ENCODE data around the gene CREB1.
"Not testable (repeated sequence)": the region's sequence is repeated elsewhere in the genome, so short reads cannot be mapped to it uniquely, and the experiment has no call there.

Gene CREB1

DNA sequence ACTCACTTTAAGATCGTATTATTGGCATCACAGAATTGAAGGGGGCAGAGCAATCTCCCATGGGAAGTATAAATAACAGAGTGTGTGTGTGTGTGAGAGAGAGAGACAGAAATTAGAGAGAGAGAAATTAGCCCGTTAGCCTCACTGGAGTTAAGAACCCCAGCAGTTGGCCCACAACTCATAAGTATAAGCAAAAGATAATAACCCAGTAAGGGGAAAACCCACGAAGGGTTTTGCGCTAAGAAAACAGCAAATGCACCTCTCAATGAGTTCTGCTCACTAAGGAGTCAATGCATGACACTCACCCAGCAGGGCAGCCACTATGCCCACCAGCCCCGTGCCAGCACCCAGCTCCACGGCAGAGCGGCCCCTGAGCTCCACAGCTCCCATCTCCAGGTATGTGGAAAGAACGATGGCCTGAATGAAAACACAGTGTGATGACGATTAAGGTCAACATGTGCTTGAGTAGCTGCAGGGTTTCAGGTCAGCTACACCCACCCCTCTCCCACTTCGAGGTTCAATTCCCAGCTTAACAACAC lies 91.8 kb downstream of the CREB1 start:
- no peak for DNase-seq

DNA sequence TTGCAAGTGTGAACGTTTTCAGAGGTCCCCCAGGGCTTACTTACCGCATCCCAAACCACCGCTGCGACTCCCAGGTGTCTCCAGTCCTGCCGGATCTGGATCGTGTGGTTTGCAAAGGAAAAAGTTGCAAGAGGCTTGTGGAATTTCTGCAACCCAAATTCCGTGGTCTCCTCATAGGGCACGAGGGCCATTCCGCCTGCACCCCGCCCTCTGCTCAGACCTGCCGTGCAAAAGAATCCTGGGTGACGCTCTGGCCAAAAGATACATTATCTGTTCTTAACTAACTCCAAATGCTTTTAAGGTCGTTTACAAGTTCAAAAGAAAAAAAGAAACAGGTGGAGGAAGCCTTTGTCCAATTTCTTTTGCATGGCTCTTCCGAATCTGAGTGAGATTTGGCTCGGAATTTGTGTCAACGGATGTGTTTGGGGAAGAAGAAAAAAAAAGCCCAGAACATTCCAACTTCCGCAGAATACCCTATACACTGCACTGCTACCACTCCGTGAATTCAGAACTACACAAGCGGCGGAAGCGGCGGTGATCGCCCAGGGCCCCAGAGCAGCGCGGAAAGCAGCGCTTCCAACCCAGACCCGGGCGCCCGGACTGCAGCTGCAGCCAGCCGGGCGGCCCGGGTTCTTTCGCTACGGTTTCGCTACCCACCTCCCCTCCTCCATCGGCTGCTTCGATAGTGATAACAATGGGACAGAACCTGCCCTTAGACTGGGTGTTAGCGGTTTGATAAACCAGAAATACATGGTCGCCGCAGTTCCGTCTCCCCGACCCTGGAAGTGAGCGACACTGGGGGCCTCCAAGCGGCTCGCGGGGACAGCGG lies 94.6 kb downstream of the CREB1 start:
- peak; percentile 87 for DNase-seq

DNA sequence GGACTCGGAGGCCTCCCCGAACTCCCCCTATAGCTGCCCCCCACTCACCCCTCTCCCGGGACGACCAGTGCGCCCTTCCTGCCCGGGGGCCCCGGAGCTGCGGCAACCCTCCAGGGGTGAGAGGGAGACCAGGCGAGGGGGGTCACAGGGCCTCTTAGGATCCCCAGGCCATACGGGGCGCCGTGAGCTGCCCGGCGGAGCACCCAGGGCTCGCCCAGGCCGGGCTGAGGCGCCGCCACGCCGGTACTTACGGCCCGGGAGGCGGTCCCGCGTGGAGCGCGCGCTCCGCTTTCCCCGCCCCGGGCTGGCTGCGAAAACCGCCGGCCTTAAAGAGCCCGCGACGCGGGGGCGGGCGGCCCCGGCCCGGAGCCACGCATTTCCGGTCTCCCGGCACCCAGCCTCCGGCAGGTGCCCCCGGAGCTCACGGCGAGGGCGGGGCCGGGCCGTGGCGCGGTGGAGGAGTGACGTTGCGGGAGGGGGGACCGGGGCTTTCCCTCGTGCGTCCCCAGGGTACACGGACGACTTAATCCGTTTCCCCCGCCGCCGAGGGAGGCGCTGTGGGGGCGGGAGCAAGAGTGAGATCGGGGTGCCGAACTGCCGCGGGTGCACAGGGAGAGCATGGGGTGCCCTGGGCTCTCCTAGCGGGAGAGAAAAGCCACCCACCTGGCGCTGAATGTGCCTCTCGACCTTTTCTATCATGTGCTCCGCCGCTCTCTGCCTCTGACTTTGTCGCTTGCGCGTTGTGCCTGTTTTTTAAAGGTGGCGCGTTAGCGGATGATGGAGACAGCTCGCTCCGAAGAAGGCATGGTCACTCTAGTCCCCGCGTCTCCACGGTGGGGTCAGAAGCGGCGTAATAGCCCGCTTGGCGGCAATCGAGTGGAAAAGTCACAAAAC lies 95.5 kb downstream of the CREB1 start, which contains the start of gene METTL21A:
Gene METTL21A, minus strand, starts transcription at position 381 of the 894 bp plus-strand sequence. CDS start 1,019 bp downstream, outside the sequence.
- peak; percentile 92 for DNase-seq

DNA sequence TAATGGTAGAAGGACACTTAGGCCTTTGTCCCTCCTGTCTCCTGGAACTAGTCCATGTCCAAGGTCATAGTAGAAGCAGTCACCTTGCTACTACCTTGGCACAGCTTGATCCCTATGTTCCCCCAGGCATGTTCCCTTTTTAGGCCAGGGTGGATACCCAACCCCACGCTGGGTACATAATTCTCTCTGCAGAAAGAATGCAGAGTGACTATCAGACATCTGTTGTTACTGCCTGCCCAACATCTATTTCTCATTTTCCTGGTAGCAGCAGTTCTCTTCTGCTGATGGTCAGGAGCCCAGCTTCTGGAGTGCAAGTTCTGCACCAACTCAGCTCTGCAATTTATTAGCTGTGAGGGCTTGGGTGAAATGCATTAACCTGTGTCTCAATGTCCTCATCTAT lies 99.8 kb downstream of the CREB1 start:
- no peak for DNase-seq

DNA sequence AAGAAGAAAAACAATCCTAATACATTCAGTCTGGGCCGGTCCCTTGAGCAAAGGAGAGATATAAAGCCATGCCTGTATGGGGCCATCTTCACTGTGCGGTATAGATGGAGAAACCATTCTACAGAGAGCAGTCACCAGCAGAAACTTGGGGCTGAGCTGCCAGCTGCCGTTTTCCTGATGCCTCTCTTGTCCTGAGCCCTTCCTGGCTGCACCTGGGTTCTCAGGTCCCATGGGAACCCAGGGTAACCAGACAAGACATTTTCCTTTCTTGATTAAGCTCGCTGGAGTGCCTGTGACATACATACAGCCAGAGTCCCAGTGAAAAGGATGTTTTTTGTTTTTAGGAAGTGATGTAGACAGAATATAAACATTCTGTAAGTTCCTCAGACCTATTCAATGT lies 100.7 kb downstream of the CREB1 start:
- DNase-seq: no peak

DNA sequence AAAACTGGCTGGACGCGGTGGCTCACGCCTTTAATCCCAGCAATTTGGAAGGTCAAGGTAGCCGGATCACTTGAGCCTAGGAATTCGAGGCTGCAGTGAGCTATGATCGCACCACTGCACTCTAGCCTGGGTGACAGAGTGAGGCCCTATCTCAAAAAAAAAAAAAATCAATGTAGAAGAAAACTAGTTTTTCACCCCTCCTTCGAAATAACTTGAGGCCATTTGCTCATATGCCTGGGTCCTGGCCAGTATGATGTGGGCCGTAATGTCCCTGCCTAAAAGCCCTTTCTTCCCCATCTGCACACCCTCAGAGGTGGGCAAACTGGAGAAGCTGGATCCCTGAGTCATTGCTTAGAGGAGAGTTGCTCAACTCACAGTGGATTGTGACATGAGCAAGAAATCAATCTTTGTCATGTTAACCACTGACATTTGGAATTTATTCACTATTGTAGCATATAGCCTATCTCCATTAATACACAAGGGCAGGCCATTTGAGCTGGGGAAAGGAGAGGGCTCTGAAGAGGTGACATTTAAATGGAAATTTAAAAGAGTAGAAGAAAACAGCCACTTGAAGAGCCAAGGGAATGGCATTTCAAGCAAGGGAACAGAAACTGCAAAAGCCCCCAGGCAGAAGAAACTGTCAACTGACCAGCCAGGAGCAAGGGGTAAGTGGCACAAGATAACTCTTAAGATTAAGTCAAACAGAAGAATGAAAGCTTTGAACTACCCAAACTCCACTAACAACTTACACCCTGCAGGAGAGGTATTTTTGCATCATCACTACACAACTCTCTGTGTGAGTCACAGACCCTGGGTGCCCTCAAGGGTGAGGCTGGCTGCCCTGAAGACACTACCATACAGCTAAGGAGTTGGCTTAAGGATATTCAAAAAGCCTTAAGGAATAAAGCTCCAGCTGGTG lies 103.1 kb downstream of the CREB1 start:
- DNase-seq: no peak

DNA sequence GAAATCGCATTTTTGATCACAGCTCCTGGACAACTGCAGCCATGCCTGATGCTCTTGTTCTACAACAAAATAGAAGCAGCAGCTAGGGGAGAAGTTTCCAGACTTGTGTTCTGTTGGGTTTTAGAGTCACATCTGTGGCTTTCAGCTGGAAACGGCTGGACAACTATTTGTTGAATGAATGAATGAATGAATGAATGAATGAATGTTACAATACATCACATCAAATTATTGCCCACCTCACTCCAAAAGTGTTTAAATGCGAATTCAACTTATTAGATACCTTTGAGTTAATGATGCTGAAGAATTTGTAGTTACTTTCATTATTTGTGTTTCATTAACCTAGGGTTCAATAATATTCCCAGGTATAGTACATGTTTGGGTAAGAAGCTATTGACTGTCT lies 103.9 kb downstream of the CREB1 start:
- no peak for DNase-seq

DNA sequence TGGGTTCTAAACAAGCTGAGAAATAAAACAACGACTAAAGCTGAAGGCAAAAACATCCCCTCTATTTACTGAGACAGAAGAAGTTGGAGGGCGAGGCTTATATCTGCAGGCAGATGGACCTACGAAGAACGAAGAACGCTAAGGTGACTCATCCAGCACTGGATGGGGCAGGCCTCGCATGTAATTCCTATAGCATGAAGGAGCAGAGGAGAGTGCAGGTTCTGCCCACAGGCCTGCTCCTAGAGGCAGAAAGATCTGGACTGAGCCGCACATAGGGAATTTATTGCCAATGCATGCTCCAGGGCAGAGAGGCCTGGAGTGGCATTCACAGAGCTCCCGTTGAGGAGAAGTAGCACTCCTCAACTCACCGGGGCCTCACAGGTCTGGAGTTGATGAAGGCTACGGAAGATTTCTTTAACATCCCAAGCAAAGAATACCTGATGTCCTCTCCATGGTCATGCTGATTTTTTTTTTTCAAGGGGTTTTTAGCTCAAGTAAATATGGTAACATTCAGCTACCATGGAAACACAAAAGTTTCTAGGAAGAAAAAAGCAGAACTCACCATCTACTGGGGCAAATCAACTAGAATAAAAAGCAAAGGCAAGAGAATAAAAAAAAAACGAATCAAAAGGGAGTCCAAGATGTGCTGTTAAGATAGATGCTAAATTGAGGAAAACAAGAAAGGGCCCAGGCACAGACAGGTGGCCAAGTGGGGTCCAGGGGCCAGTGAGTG lies 105.9 kb downstream of the CREB1 start:
- DNase-seq: no peak

DNA sequence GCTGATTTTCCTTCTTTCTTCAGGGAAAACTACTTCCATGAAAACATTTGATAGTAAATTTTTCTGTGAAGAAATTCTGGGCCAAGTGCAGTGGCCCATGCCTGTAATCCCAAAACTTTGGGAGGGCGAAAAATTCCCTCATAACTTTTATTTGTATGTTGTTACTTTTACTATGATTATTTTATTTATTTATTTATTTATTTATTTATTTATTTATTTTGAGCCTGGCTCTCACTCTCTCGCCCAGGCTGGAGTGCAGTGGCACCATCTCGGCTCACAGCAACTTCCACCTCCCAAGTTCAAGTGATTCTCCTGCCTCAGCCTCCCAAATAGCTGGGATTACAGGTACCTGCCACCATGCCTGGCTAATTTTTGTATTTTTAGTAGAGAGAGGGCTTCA lies 109.5 kb downstream of the CREB1 start:
- DNase-seq: not testable (repeated sequence)

DNA sequence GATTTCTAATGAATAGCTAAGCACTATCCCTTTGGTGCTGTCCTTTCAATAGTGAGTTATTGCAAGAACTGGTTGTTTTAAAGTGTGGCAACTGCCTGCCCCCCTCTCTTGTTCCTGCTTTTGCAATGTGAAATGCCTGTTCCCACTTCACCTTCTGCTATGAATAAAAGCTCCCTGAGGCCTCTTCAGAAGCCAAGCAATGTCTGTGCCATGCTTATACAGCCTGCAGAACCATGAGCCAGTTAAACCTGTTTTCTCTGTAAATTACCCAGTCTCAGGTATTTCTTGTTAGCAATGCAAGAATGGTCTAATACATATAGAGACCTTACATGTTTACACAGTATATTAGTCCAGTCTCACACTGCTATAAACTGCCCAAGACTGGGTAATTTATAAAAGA lies 110.4 kb downstream of the CREB1 start:
- DNase-seq: no peak

DNA sequence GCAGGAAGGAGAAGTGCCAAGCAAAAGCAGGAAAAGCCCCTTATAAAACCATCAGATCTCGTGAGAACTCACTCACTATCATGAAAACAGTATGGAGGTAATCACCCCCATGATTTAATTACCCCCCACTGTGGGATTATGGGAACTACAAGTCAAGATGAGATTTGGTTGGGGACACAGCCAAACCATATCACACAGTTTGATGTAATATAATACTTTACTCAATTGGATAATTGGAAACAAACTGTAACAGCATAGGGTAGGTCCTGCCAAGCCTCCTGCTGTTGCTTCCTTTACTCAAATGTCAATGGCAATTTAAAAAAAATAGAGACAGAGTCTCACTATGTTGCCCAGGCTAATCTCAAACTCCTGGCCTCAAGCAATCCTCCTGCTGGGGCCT lies 110.9 kb downstream of the CREB1 start:
- DNase-seq: no peak

DNA sequence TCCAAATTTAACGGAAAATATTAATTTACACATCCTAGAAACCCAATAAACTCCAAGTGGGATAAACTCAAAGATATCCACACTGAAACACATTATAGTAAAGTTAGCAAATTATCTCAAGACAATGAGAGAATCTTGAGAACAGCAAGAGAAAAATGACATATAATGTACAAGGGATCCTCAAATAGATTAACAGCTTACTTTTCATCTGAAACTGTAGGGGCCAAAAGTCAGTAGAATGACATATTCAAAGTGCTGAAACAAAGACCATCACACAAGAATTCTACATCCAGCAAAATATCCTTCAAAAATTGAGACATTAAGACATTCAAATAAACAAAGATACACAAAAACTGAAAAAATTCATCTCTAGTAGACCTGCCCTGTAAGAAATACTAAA lies 114.1 kb downstream of the CREB1 start:
- no peak for DNase-seq

DNA sequence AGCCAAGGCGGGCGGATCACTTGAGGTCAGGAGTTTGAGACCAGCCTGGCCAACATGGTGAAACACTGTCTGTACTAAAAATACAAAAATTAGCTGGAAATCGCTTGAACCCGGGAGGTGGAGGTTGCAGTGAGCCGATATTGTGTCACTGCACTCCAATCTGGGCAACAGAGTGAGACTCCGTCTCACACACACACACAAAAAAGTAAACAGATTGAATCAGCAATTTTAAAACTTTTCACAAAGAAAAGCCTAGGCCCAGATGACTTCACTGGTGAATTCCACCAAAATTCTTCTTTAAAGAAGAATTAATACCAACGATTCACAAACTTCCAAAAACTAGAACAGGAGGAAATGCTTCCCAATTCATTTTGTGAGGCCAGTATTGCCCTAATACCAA lies 116.8 kb downstream of the CREB1 start:
- not testable (repeated sequence) for DNase-seq
